ENCODE results near the gene USP12. TPM values are rescaled to one million over a fixed set of nuclear protein-coding genes. Genes with fewer than 3 reads are reported as not detected.

Gene USP12
- total and polyA plus RNA-seq, 4 donors: 5.7 to 43.7 (median 11.9) TPM

- Histone ChIP-seq H3K27me3 (ENCODE audit: control insufficient read depth in 4 of 4, insufficient read depth in 4 of 4, low read length in 3 of 4) (no peaks in the 10 kb centered on the region), H3K9ac (ENCODE audit: low read depth in 1 of 2, low read length in 2 of 2) (no peak overlapping the region), H3K36me3 (ENCODE audit: control insufficient read depth in 4 of 4, insufficient read depth in 3 of 4, low read depth in 1 of 4, low read length in 3 of 4) (no peaks in the 10 kb centered on the region), H3K4me3 (ENCODE audit: low read depth in 1 of 3, low read length in 3 of 3) (no peak overlapping the region), H3K27ac (ENCODE audit: low read depth in 1 of 2, low read length in 2 of 2) (no peak overlapping the region), H3K4me1 (ENCODE audit: control insufficient read depth in 4 of 4, insufficient read depth in 4 of 4, low read length in 3 of 4) (no peaks in the 10 kb centered on the region), H3K9me3 (ENCODE audit: control insufficient read depth in 4 of 4, low read length in 3 of 4) (peaks cover 0 to 4% (median 0%) of the 10 kb centered on the region in 4 donors)
- TF ChIP-seq RAD21 (IDR thresholded peaks at IDR 0.05): no peak
- TF ChIP-seq, protein P1, sequence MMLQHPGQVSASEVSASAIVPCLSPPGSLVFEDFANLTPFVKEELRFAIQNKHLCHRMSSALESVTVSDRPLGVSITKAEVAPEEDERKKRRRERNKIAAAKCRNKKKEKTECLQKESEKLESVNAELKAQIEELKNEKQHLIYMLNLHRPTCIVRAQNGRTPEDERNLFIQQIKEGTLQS (IDR thresholded peaks at IDR 0.05): no peak
- no peak for TF ChIP-seq EGR1 (IDR thresholded peaks at IDR 0.05; ENCODE audit: low read depth in 2 of 2)
- no peak for TF ChIP-seq TAF1 (conservative IDR thresholded peaks at IDR 0.05)
- no peak for TF ChIP-seq RXRA (IDR thresholded peaks at IDR 0.05)
- TF ChIP-seq, protein P2, sequence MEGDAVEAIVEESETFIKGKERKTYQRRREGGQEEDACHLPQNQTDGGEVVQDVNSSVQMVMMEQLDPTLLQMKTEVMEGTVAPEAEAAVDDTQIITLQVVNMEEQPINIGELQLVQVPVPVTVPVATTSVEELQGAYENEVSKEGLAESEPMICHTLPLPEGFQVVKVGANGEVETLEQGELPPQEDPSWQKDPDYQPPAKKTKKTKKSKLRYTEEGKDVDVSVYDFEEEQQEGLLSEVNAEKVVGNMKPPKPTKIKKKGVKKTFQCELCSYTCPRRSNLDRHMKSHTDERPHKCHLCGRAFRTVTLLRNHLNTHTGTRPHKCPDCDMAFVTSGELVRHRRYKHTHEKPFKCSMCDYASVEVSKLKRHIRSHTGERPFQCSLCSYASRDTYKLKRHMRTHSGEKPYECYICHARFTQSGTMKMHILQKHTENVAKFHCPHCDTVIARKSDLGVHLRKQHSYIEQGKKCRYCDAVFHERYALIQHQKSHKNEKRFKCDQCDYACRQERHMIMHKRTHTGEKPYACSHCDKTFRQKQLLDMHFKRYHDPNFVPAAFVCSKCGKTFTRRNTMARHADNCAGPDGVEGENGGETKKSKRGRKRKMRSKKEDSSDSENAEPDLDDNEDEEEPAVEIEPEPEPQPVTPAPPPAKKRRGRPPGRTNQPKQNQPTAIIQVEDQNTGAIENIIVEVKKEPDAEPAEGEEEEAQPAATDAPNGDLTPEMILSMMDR (IDR thresholded peaks at IDR 0.05; ENCODE audit: low read depth, low read length, missing input control): no peak
- TF ChIP-seq MAX (IDR thresholded peaks at IDR 0.05): no peak
- no peak for TF ChIP-seq NR2F2 (IDR thresholded peaks at IDR 0.05)
- TF ChIP-seq JUND (IDR thresholded peaks at IDR 0.05): no peak
- no peak for TF ChIP-seq HNF4A (conservative IDR thresholded peaks at IDR 0.05)
- TF ChIP-seq FOXA2 (IDR thresholded peaks at IDR 0.05): no peak
- TF ChIP-seq REST (IDR thresholded peaks at IDR 0.05): no peak
- TF ChIP-seq HNF4G (IDR thresholded peaks at IDR 0.05): no peak
- no peak for TF ChIP-seq FOXA1 (IDR thresholded peaks at IDR 0.05)
- no peak for TF ChIP-seq ZBTB33 (IDR thresholded peaks at IDR 0.05)
- no peak for TF ChIP-seq YY1 (IDR thresholded peaks at IDR 0.05)
- no peak for TF ChIP-seq SP1 (IDR thresholded peaks at IDR 0.05)
- no peak for TF ChIP-seq GABPA (IDR thresholded peaks at IDR 0.05 in 1 of 2, conservative IDR thresholded peaks at IDR 0.05 in 1 of 2)
- 75% methylated on average over 6 of the region's 6 CpGs for WGBS
- no peak for DNase-seq (ENCODE audit: low spot score)
Observed at GRCh38 chr13:27052551-27053208, 118.9 kb downstream of the USP12 start.

All from liver (tissue), 9 donors.